ENCODE data around the gene RIOK3. TPM values are rescaled to one million over a fixed set of nuclear protein-coding genes. Genes with fewer than 3 reads are reported as not detected.

RIOK3 gene
- total and polyA plus RNA-seq, 10 of the 15 experiments (the other 5 are each of a cell fraction or from before 2014, with no cell fraction given), result 18.0 to 87.5 (median 53.8) TPM

GRCh38 chr18:23458830-23459529, 5.9 kb downstream of the RIOK3 start:
- no TSS peak for BruUV-seq (replicated peaks)
- WGBS (ENCODE audit: insufficient coverage, insufficient replicate concordance, low lambda C conversion rate, missing lambda C conversion rate), result 85% methylated on average over 3 of the region's 3 CpGs
- ATAC-seq (peak; percentile 85), FAIRE-seq (no peak), DNase-seq (ENCODE audit: low read depth, low spot score) (no peak)
- in situ Hi-C loops (cut with MboI) (loop anchor here (25.0 kb wide), 1 partner anchor 1847 kb away; the partner anchor contains the start of genes ESCO1 and SNRPD1), intact Hi-C loops (cut with micrococcal nuclease; ENCODE audit: unreplicated experiment) (no loop called here)
- peak overlapping the region; percentile 48; the same call in 1 of the 2 replicates for H3K4me3 ChIP-seq
- no peak overlapping the region for H3K27ac ChIP-seq (ENCODE audit: control insufficient read depth, insufficient read depth)
- no peaks in the 10 kb centered on the region for H3K27me3 ChIP-seq (replicated peaks in 1 of 2; ENCODE audit: control insufficient read depth in 2 of 2, insufficient read depth in 2 of 2, low read length in 1 of 2)
- SMC1A ChIA-PET (ENCODE audit: uncharacterized antibody, unreplicated experiment), result interaction anchor here (0.7 to 2.9 kb wide), 8 partner anchors 10 to 46 kb away, joined by 3 to 10 read pairs (median 3); no protein-coding TSS in a partner anchor
- TF ChIP-seq TBL1XR1 (IDR thresholded peaks at IDR 0.05; ENCODE audit: low read depth, low read length) (no peak), HCFC1 (IDR thresholded peaks at IDR 0.05; ENCODE audit: low read length) (no peak), RAD21 (IDR thresholded peaks at IDR 0.05; ENCODE audit: insufficient read depth, low read depth, low read length) (no peak), ATF3 (IDR thresholded peaks at IDR 0.05; ENCODE audit: borderline replicate concordance, extremely low read depth, low read depth, low read length) (no peak), BRCA1 (IDR thresholded peaks at IDR 0.05; ENCODE audit: low read depth, low read length) (no peak), LARP7 (IDR thresholded peaks at IDR 0.05) (no peak), STAT1 (conservative IDR thresholded peaks at IDR 0.05) (no peak), POLR2AphosphoS2 (IDR thresholded peaks at IDR 0.05; ENCODE audit: low read depth, low read length) (no peak), ZBTB4 (CRISPR knock-in tag; IDR thresholded peaks at IDR 0.05) (no peak), RFX5 (IDR thresholded peaks at IDR 0.05; ENCODE audit: low read depth, low read length) (no peak), SPI1 (IDR thresholded peaks at IDR 0.05; ENCODE audit: borderline replicate concordance, insufficient read depth, low read depth, low read length) (no peak), SUPT20H (IDR thresholded peaks at IDR 0.05; ENCODE audit: borderline replicate concordance, control insufficient read depth, low read depth, low read length) (no peak), SRF (IDR thresholded peaks at IDR 0.05; ENCODE audit: low read depth in 2 of 2, low read length in 2 of 2) (no peak), CHD4 (IDR thresholded peaks at IDR 0.05) (no peak), RB1 (IDR thresholded peaks at IDR 0.05; ENCODE audit: borderline replicate concordance) (no peak), ZNF384 (IDR thresholded peaks at IDR 0.05; ENCODE audit: borderline replicate concordance, low read depth, low read length) (no peak)
- RAD21 ChIA-PET (ENCODE audit: unreplicated experiment), result interaction anchor here (1.1 to 1.7 kb wide), 3 partner anchors 20 to 44 kb away, joined by 3 to 5 read pairs (median 3); partner anchors contain the start of gene RMC1
- peaks cover 0 to 25% of the 10 kb centered on the region in 2 experiments; a peak in 2 of 4 replicates for H3K36me3 ChIP-seq (ENCODE audit: control insufficient read depth in 2 of 2, insufficient read depth in 2 of 2, low read length in 1 of 2)
- CTCF ChIA-PET, result interaction anchor here (0.8 to 2.3 kb wide), 5 partner anchors 20 to 47 kb away, joined by 3 to 9 read pairs (median 3); no protein-coding TSS in a partner anchor
- peaks cover 17% of the 10 kb centered on the region for H4K20me1 ChIP-seq (ENCODE audit: control insufficient read depth, insufficient read depth)
- H3K9me3 ChIP-seq (replicated peaks; ENCODE audit: control insufficient read depth, insufficient read depth, low read length), result no peaks in the 10 kb centered on the region
- H3K4me1 ChIP-seq (ENCODE audit: control insufficient read depth, insufficient read depth, low read length), result no peaks in the 10 kb centered on the region
- no peak overlapping the region for H3K9ac ChIP-seq (ENCODE audit: control insufficient read depth, insufficient read depth, low read length)
- POLR2A ChIA-PET, result interaction anchor here (1.1 to 1.9 kb wide), 3 partner anchors 12 to 29 kb away, joined by 4 read pairs; no protein-coding TSS in a partner anchor
- H3K4me2 ChIP-seq (ENCODE audit: control insufficient read depth, insufficient read depth), result peak overlapping the region; percentile 40
- H3K79me2 ChIP-seq (ENCODE audit: control insufficient read depth, insufficient read depth, low read length), result peaks cover 76% of the 10 kb centered on the region
- no peak overlapping the region for H2AFZ ChIP-seq (ENCODE audit: control insufficient read depth, low read depth, low read length)

All from GM12878 (cell line).